GM21717 (cell line): ENCODE data around the gene CYBA.

ENCODE experiments used
- ATAC-seq: cut with Tn5 transposase; IDR thresholded peaks from one replicate; pipeline ENCODE4 v1.9.1; 2021; ENCODE audit warnings: mild to moderate bottlenecking, moderate library complexity; ENCODE audit not compliant: unreplicated experiment

Gene CYBA

DNA sequence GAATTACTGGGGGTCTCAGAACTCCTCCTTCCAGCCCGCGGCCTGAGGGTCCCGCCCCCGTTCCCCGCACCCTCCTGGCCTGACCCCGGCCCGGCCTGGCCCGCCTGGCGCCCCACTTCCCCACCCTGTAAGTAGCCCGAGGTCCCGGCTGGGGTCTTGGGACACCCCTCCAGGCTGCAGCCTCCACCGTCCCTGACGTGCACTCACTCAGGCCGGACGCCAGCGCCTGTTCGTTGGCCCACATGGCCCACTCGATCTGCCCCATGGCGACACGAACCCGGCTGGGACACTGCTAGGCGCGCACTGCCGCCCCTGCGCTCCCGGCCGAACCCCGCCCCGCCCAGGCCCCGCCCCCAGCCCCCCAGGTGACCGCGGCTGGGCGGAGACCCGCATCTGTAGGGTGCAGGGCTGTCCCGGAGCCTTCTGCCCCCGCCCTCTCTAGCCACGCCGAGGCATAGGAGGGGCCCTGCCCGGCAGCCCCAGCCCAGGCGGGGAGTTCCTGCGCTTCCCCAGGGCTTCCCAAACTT, at the start of gene CYBA:
Gene CYBA (minus strand): TSS at position 305 of the 527 bp plus-strand sequence. CDS start 40 bp downstream, at position 265.
- peak; percentile 61 for ATAC-seq

GRCh38 chr16:88700322-88700635, 49.4 kb upstream of the CYBA start:
- no peak for ATAC-seq

GRCh38 chr16:88699180-88699579, 48.3 kb upstream of the CYBA start:
- no peak for ATAC-seq

DNA sequence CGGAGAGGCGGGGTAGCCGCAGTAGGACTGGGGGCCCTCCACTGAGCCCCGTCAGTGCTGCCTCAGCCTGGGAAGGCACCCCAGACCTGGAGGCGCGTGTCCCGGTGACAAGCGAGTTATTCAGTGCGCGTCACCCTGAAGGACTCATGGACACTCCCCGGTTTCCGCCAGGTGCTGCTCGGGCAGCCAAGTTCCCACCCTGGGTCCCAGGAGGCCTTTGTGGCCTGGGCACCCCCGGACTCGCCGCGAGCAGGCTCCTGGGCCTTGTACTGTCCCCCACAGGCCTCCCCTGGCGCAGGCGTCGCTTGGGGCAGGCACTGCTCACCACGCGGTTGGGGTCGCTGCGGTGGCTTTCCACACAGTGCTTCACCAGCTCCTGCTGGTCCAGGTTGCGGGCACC, 47.8 kb upstream of the CYBA start:
- no peak for ATAC-seq

GRCh38 chr16:88697831-88698615, 47.2 kb upstream of the CYBA start:
- no peak for ATAC-seq

- ATAC-seq, result no peak
Measured at GRCh38 chr16:88697116-88697830, 46.4 kb upstream of the CYBA start.

- no peak for ATAC-seq
Measured at GRCh38 chr16:88696441-88696840, 45.6 kb upstream of the CYBA start.

GRCh38 chr16:88695753-88696152, 44.9 kb upstream of the CYBA start:
- no peak for ATAC-seq

DNA sequence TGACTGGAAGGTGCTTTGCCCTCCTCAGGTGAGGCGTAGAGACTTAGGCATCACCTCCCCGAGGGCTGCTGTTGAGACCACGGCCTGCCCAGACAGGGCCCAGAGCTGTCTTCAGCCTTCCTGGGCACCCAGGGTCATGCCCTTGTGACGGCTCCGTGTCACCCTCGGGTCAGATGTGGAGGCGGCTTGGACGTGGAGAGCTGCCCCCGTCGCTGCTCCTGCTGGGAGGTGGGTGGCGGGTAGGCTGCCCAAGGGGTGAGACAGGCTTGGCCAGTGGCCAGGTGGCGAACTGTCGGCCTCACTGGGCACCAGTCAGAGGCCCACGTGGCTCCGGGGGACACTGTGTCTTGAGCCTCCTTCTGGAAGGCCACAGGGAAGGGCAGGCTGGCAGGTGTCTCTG, 44.4 kb upstream of the CYBA start:
- no peak for ATAC-seq

GRCh38 chr16:88694221-88695087, 43.6 kb upstream of the CYBA start:
- ATAC-seq, result no peak

- ATAC-seq, result no peak
Measured at GRCh38 chr16:88693420-88694177, 42.7 kb upstream of the CYBA start.

DNA sequence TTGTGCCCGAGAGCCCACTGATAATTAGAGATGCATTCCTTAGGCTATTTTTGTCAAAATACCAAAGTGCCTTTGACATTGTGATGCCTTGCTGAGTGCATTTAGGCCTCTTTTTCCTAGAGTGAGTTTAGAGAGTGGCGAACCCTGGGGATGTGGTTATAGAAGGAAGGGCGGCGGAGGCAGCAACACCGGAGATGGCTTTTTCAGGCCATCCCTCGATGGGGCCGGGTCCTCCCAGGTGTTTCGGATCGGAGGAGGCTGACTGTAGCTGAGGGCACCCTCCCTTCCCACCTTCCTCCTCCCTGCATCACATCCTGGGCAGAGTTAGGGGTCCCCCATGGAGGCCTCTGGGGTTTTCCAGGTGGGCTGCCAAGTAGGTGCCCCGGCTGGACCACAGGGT, 42.0 kb upstream of the CYBA start:
- no peak for ATAC-seq

DNA sequence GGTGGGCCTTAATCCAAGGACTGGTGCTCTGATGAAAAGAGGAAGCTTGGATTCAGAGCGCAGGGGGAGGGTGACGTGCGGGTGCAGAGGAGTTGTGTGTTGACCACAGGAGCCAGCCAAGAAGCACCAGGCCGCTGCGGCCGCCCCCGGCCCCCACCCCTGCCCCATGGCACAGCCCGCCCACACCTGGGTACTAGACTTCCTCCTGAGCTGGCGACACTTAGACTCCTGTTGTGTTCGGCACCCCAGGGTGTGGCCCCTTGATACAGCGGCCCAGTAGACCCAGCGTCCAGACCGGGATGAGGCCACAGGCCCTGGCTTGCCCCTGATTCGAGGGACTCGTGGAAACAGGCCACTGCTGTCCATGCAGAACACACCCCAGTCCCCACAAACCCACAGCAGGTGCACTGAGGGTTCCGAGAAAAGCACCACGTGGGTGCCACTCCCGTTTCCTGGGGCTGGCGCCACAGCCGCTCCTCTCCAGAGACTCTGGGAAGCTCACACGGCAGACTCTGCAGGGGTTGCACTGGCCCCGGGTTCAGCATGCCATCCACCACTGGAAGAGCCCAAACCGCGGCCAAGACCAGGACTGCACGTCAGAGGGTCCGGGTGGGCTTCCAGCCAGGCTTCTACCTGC, 41.2 kb upstream of the CYBA start:
- ATAC-seq, result no peak

DNA sequence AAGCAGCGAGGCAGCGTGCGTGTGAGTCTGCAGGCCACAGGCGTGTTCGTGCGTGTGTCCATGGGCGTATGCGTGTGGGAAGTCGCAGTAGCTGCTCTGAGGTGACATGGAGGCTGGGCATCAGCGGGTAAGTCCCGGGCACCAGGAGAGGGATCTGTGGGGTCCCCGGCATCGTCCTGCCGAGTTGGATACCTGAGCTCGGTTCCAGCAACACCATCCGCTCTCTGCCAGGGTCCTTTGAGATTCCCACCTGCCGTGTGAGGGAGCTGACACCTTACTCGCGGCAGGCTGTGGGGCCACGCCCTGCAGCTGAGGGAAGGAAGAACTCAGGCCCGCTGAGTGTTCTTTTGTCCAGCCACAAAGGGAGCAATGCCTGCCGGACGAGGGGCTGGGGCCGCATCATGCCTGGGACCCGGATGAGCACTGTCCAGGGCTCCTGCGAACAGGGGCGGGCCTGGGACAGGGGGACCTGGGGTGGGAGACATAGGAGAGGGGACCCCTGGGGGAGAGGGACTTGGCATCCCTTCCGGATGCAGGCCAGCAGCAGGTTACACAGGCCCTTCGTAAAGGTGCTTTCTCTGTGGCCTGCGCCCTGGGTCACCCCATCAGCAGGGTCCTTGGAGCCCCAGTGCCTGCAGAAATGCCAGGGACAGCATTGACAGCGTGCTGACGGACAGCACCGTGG, 40.4 kb upstream of the CYBA start:
- no peak for ATAC-seq

GRCh38 chr16:88690341-88691128, 39.7 kb upstream of the CYBA start:
- no peak for ATAC-seq

DNA sequence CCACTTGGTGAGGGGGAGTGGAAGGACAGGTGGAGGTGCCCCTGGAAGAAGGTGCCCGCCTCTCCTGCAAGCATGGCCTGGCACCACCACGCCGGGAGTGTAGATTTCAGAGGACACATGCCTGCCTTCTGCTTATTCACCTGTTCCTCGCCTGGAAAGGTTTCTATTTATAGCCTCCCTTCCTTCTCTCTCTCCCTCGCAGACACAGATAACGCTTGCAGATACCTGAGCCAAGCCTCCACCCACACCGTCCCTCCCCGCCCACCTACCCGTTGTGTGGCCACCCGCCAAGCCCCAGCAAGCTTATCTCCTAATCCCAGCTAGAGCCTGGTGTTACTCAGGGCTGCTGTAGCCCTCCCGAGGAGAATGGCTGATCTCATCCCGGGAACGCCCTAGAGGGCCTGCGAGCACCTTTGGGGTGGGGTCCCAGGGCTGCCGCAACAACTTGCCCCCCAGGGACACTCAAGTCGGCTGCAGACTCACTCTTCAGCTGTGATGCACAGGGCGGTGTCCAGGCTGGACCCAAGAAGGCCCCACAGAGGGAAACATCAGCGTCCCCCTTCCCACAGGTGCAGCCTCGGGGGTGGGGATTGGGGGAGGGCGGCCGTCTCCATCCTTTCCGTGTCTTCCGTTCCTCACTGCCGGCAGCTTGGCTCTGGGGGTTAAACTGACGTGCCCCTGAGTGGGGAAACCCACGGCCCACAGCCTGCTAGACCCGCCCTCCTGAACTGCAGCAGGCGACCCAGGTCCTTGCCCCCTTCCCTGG, 37.3 kb upstream of the CYBA start:
- ATAC-seq, result no peak

DNA sequence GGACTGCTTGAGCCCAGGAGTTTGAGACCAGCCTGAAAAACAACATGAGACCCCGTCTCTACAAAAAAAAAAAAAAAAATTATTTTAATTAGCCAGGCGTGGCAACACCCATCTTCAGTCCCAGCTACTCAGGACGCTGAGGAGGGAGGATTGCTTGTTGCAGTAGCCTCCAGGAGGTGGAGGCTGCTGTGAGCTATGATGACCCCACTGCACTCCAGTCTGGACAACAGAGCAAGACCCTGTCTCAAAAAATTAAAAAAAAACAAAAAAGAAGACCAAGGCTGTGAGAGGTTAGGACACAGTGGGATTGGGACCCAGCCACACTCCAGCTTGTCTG, 36.8 kb upstream of the CYBA start:
- no peak for ATAC-seq

DNA sequence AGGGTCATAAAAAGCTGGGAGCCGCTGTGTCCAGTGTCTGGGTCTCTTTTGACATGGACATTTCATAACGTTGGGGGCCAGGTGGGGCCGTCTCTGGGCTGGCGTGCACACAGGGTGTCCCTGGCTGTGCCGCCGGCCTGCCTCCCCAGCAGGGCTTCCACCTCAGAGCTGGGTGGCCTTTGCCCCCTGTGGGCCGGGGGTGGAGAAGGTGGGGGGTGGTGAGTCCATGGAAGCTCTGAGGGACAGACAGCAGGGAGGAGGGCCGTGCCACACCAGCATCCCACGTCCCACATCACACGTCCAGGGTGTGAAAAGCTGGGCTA, 36.4 kb upstream of the CYBA start:
- ATAC-seq, result no peak
